Activated CD8-positive, alpha-beta memory T cell treated with anti-CD3 and anti-CD28 coated beads, Interleukin-2, amount 50 U/mL, for 1 hour (primary cell): ENCODE data around the gene SUMF1.

ENCODE experiments used
- DNase-seq: peaks from one replicate; pipeline ENCODE4 v3.0.0-alpha.2; 2020; ENCODE audit errors: extremely low read depth

The SUMF1 gene

GRCh38 chr3:4416427-4416945 is 50.6 kb downstream of the SUMF1 start:
- DNase-seq = no peak

DNA sequence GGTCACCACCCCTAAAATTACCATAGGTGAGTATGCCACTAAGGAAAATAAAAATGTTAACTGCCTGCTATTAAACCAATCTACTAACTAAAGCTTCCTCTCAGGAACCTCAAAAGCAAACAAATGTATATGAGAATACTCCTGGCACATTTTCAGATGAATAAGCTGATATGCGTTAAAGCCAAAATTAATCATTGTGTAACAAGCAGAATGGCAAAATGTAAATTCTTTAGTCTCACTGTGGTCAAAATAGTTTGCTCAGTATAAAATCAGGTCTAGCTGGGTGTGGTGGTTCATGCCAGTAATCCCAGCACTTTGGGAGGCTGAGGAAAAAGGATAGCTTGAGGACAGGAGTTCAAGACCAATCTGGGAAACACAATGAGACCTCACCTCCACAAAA is 53.6 kb downstream of the SUMF1 start:
- DNase-seq = no peak

GRCh38 chr3:4411833-4412232 is 55.2 kb downstream of the SUMF1 start:
- DNase-seq = no peak

- no peak for DNase-seq
Observed at GRCh38 chr3:4411236-4411635, 55.8 kb downstream of the SUMF1 start.

GRCh38 chr3:4410606-4411005 is 56.5 kb downstream of the SUMF1 start:
- no peak for DNase-seq

- DNase-seq = no peak
Observed at GRCh38 chr3:4409971-4410573, 57.0 kb downstream of the SUMF1 start.

- DNase-seq = no peak
Observed at GRCh38 chr3:4409415-4409814, 57.7 kb downstream of the SUMF1 start.

DNA sequence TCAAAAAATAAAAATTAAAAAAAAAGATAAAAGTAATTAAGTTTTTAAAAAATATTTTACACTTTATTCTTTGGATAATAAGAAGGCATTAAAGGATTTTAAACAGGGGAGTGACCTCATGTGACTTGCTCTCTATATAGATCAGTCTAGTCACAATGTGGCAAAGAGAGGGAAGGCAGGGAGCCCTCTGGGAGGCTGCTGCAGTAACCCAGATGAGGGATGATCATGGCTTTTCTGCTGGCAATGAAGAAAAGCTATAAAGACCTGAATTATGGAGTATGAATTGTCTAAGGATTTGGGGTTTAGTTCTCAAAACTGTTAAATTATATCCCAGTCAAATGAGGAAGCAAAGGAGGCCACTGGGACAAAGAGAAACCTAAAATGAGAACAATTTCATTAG is 58.1 kb downstream of the SUMF1 start:
- no peak for DNase-seq

DNA sequence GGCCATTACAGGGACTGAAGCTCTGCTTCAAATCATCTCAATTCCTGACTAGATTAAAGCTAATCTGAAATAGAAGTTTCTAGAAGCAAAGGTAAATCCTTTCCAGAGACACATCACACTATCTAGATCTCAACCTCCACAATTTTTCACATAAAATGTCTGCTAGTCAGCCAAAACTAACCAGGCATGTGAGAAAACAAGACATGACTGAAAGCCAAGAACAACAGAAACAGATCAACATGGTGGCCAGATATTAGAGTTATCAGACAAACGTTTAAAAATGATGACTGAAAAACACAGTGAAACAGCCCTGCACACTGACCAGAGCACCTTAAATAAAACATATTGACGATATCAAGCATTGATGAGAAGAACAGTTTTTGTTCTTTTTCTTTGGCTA is 59.1 kb downstream of the SUMF1 start:
- no peak for DNase-seq

DNA sequence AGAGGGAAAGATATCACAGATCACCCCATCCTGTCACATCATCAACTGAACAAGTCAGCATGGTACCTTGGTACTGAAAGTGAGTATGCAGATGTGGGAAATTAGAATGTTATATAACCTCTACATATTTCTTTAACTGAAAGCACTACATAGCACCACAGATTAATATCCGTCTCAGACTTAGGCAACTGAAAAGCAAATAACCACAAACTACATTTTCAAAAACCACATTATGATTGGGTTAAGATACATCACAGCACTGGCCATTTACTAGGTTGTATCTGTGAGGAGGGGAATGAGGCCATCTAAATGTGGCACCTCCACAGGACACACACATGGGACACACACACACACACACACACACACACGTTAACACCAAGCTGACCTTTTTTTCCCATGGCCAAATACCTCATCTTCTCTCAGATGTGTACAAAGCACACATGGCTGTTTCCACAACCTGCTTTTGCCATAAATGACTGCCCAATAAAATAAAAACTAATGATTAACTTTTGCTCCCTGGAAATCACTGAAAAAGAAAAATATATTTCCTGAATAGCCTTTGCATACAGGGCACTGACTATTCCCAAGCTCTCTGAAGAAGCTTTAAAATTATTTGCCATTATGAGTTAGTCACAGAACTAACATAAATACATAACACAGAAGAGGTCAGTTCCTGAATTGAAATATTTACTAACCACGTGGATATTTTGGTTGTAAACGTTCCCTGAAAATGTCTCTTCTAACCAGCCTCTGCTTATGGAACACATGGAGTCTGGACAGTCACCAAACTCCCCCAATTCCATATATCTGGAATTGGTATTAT is 60.1 kb downstream of the SUMF1 start:
- DNase-seq = no peak

- no peak for DNase-seq
Observed at GRCh38 chr3:4404881-4405280, 62.2 kb downstream of the SUMF1 start.

DNA sequence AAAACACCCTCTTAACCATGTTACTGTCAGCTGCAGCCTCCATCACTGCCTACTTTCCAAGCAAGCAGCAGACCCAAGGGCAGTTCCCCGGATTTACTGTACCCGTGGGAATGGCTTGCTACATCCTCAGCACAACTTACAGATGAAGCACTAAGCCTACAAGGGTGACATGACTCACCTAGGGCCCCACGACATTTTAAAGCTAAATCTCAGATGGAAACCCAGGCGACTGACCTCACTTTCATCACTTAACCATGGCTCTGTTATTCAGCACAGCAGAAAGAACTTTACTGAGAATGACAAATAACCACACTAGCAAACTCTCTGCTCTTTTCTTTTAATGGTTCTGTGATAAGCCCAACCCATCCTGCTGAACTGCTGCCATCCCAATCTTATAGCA is 65.6 kb downstream of the SUMF1 start:
- DNase-seq = no peak

- no peak for DNase-seq
Observed at GRCh38 chr3:4399476-4399875, 67.6 kb downstream of the SUMF1 start.

GRCh38 chr3:4398941-4399245 is 68.2 kb downstream of the SUMF1 start:
- DNase-seq = no peak

GRCh38 chr3:4398120-4398940 is 68.7 kb downstream of the SUMF1 start:
- DNase-seq = no peak

GRCh38 chr3:4397466-4397865 is 69.6 kb downstream of the SUMF1 start:
- no peak for DNase-seq

DNA sequence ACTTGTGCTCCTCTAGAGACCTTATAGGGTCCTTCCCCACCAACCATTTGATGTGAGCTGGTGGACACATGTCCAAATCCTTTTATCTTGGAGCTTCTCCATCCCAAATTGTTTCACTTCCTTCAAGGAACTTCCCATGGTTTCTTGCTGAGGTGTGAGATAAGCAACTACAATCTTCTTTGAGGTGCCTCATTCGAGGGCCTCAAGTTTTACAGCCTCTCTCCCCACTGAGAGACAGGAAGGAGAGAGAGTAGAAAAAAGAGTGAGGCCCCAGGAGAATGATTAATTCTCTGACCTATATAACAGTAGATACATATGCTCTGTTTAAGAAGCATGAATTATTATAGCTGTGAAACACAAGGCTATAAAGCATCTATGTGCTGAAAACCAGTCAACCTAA is 70.5 kb downstream of the SUMF1 start:
- no peak for DNase-seq

DNA sequence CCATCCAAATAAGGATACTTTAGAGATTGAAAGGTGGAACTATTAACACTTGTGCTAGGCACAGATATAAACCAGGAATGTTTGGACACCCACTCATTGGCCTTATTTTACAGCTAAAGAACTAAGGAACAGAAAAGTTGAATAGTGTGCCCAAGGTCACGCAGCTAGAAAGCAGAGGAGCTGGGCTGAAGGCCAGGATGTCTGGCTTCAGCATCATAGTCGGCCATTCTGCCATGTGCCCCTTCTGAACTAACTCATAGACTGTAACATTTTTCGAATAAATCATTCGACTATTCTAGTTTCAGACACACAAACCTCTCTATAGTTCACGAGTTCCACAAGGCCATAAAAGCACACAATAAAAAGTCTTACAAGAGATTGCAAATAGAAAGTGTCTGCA is 71.1 kb downstream of the SUMF1 start:
- DNase-seq = no peak

DNA sequence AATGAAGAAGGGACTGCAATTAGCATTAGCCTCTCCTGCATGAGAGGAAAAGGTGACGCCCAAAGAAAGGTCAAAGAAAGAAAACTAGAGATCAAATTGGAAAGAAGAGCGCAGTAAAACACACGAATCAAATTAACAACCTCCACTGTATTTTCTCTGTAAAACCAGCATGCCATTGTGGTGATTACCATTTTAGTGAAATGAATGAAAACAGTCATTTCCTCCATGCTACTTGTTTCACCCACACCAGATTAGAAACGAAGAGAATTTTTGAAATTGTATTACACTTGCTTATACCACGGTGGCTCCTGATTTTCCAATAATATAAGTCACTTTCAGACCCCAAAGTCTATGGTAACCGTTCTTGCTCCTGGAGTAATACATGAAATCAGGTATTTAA is 71.6 kb downstream of the SUMF1 start:
- no peak for DNase-seq

DNA sequence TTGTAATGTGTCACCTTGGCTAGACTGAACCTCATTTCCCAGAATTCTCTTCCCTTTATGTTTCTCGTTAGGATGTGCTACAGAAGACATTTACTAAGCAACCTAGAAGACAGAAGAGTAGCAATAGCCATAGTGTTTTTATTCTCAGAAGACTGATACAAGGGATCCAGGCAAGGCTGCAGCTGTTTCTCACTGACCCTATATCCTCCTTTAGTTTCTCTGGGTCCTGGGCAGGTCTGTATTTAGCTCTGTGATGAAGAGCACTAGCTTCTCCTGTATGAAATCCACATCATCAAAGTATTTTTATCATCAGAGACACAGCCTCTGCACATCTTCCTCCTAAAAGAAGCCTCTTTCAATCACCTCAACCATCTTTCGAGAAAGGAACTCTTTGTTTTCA is 72.5 kb downstream of the SUMF1 start:
- DNase-seq = no peak

- no peak for DNase-seq
Observed at GRCh38 chr3:4394048-4394447, 73.0 kb downstream of the SUMF1 start.

- no peak for DNase-seq
Observed at GRCh38 chr3:4392992-4393391, 74.1 kb downstream of the SUMF1 start.
